ENCODE results near the gene HIC2. TPM values are rescaled to one million over a fixed set of nuclear protein-coding genes. Genes with fewer than 3 reads are reported as not detected.
"Not testable (repeated sequence)": the region's sequence is repeated elsewhere in the genome, so short reads cannot be mapped to it uniquely, and the experiment has no call there.

HIC2 gene
- total RNA-seq: 1 to 10 TPM; 4.7 to 7.7 (median 6.5) TPM

DNA sequence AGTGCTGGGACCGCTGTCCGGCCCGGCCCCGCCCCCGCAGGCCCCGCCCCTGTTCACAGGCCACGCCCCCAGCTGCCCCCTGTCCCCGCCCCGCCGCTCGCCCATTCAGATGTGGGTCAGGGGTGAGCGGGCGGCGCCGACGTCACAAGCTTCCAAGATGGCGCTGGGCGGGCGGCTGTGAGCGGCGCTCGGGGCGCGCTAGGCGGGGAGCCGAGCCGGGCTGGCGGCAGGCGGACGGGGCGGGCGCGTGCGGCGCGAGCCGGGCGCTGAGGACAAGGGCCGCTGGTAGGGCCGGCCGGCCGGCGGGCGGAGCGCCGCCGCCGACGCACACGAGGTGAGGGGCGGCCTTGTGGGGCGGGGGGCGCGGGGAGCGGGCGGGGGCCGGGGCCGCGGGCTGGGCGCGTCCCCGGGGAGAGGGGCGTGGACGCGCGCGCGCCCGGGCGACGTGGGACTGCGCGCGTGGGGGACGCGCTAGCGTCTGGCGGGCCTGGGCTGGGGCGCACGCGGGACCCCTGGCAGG lies at the start of gene HIC2:
HIC2 (plus strand) TSS at position 145 of the 520 bp plus-strand sequence. CDS start 25,461 bp downstream, outside the sequence.
- H3K36me3 ChIP-seq; H3K4me1 ChIP-seq; DNase-seq; H3K27ac ChIP-seq; H3K4me3 ChIP-seq (replicated peaks in 1 of 3); H3K9me3 ChIP-seq; H3K27me3 ChIP-seq; intact Hi-C loops (cut with DNase I): not testable (repeated sequence)
- WGBS, 2 donors: no CpG with 5 or more reads among the region's 81 CpGs

DNA sequence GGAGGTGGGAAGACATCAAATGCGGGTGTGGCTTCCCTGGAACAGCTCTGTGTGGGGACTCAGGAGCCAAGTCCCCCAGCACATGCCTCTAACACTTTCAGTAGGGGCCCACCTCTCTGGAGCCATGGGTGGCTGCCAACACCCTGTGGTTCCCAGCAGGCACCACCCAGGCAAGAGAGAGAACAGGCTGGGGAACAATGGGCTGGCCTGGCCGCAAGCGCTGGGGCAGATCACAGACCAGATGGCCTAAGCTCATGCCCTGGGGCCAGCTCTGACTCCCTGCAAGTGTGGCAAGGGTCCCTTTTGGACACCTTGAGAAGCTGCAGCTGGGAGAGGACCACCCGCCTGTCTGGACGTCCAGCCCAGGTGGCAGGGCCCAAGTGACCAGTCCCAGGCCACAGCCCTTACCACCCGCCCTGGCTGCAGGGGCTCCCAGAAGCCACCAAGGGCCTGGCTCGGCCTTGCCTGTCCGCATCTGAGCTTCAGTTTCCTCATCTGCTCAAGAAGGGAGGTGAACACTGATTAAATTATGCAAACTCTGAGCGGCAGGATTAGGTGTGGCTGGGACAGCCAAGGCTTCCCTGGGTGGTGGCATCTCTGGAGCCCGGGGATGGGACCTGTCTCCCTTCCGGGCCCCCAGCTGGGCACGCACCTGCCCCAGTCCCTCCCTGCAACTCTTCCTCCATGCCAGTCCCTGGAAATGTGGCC lies 48.4 kb upstream of the HIC2 start:
- intact Hi-C loops (cut with DNase I); H3K27ac ChIP-seq; H3K36me3 ChIP-seq; H3K27me3 ChIP-seq; H3K4me1 ChIP-seq; H3K9me3 ChIP-seq; H3K4me3 ChIP-seq (replicated peaks in 1 of 3); DNase-seq: not testable (repeated sequence)
- no CpG with 5 or more reads among the region's 12 CpGs for WGBS, 2 donors

DNA sequence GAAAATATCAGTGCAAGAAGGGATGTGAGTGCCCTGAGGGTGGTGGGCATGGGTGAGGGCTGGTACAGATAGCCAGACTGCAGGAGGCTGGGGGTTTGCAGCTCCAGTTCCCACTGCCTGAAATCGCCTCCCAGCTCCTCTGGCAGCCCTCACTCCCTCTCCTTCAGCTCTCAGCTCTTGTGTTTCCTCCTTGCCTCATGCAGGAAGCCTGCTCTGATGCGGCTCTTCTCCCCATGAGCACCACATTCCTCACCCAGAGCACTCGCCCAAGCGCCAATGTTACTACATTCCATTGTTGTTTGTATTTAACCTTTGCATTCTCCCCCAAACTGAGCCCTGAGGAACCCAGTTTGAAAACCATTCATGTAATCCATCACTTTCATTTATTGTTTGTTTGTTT lies 41.3 kb upstream of the HIC2 start:
- DNase-seq; H3K36me3 ChIP-seq; H3K27ac ChIP-seq; intact Hi-C loops (cut with DNase I); H3K4me3 ChIP-seq (replicated peaks in 1 of 3); H3K4me1 ChIP-seq; H3K27me3 ChIP-seq; H3K9me3 ChIP-seq: not testable (repeated sequence)
- no CpG with 5 or more reads among the region's 4 CpGs for WGBS, 2 donors

GRCh38 chr22:21383701-21384467 lies 33.3 kb upstream of the HIC2 start, which contains the start of gene RIMBP3B:
TSS of gene RIMBP3B (plus strand) at chr22:21383751. CDS start at chr22:21383859, 108 bp downstream.
- H3K4me3 ChIP-seq (replicated peaks in 1 of 3); H3K27ac ChIP-seq; H3K36me3 ChIP-seq; H3K9me3 ChIP-seq; DNase-seq; intact Hi-C loops (cut with DNase I); H3K27me3 ChIP-seq; H3K4me1 ChIP-seq: not testable (repeated sequence)
- WGBS, 2 donors: no CpG with 5 or more reads among the region's 91 CpGs

- H3K9me3 ChIP-seq; H3K4me1 ChIP-seq; H3K4me3 ChIP-seq (replicated peaks in 1 of 3); H3K27ac ChIP-seq; H3K36me3 ChIP-seq; intact Hi-C loops (cut with DNase I); DNase-seq; H3K27me3 ChIP-seq: not testable (repeated sequence)
- WGBS, 2 donors: no CpG with 5 or more reads among the region's 79 CpGs
Measured at GRCh38 chr22:21384468-21385357, 32.5 kb upstream of the HIC2 start.

DNA sequence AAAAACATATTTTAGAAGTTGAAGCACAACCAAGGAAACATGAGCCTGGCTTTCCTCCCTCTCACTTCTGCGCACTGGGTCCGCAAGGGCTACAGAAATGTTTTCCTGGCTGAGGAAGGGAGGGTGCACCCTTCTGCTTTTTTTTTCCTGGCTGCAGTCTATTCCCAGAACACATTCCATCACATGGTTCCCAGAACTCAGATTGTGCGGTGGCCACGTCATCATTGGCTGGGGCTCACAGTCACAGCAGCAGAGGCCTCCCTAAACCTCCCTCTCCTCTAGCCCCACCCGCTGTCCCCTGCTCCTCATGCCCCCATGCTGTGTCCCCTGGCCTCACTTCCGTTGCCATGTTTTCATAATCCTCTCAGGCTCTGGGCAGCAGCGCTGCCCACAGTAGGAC lies 27.7 kb upstream of the HIC2 start:
- H3K9me3 ChIP-seq; H3K27me3 ChIP-seq; DNase-seq; intact Hi-C loops (cut with DNase I); H3K4me3 ChIP-seq (replicated peaks in 1 of 3); H3K36me3 ChIP-seq; H3K4me1 ChIP-seq; H3K27ac ChIP-seq: not testable (repeated sequence)
- no CpG with 5 or more reads among the region's 7 CpGs for WGBS, 2 donors

GRCh38 chr22:21390013-21390412 lies 27.2 kb upstream of the HIC2 start:
- H3K36me3 ChIP-seq; H3K4me1 ChIP-seq; H3K4me3 ChIP-seq (replicated peaks in 1 of 3); DNase-seq; H3K27ac ChIP-seq; H3K9me3 ChIP-seq; H3K27me3 ChIP-seq; intact Hi-C loops (cut with DNase I): not testable (repeated sequence)
- WGBS, 2 donors: no CpG with 5 or more reads among the region's 9 CpGs

- H3K27ac ChIP-seq; DNase-seq; H3K4me3 ChIP-seq (replicated peaks in 1 of 3); H3K27me3 ChIP-seq; intact Hi-C loops (cut with DNase I); H3K36me3 ChIP-seq; H3K4me1 ChIP-seq; H3K9me3 ChIP-seq: not testable (repeated sequence)
- WGBS, 2 donors: no CpG with 5 or more reads among the region's 7 CpGs
Measured at GRCh38 chr22:21394613-21395012, 22.6 kb upstream of the HIC2 start.

DNA sequence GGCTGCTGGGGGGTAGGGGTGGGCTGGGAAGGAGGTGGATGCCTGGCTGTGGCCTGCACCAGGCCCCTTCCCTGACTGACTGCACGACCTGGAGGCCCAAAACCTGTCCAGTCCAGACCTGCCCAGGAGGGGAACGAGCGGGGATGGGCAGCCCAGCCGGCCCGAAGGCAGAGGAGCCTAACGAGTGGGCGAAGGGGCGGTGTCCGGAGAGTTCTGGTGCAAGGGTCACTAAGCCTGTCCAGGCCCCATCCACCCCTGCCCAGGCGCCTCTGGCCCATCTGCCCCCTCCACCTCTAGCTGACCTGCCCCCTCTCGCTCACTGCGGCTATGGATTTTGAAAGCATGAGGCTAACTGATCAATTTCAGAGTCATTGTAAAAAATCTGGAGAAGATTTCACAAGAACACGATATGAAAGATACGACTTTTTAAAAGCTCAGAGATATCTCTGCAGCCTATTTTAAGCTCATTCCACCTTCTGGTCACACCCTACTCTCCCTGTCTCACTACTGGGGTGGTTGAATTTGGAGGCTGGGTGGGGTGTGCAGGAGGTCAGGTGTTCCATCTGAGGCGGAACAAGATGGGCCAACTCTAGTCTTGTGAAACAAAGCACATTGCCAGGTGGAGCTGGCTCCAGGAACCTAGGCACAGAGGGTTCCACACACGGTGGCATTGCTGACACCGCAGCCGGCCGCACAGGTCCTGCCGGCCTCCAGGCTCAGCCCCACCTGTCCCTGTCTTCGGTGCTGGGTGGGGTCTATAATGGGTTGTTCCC lies 15.8 kb upstream of the HIC2 start:
- H3K36me3 ChIP-seq; intact Hi-C loops (cut with DNase I); H3K27me3 ChIP-seq; H3K4me1 ChIP-seq; DNase-seq; H3K9me3 ChIP-seq; H3K27ac ChIP-seq; H3K4me3 ChIP-seq (replicated peaks in 1 of 3): not testable (repeated sequence)
- WGBS, 2 donors: no CpG with 5 or more reads among the region's 21 CpGs

DNA sequence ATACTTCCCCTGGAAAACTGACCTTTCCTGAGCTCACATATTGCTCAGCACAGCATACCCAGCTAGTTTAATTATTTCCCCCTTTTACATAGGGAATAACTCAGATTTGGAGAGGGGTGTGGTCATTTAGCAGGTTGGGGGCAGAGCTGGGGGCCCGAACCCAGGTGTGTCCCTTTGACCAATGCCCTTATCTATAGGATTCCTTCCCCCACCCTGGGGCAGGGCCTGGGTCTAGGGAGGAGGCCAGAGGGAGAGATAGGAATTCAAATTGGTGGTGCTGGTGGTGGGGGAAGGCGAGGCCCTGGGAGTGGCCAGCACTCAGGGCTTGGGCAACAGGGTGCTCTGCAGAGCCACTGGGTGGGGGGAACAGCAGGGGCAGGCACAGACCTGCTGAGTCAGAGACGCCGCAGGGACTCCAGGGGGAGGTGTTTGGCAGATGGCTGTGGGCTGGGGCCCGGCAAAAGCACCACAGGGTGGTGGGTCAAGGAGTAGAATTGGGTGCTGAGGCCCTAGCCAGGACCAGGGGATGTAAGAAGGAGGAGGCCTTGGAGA lies 14.3 kb upstream of the HIC2 start:
- H3K27ac ChIP-seq; H3K9me3 ChIP-seq; H3K4me3 ChIP-seq (replicated peaks in 1 of 3); H3K4me1 ChIP-seq; H3K36me3 ChIP-seq; intact Hi-C loops (cut with DNase I); H3K27me3 ChIP-seq; DNase-seq: not testable (repeated sequence)
- 94% methylated on average over 2 of the region's 5 CpGs; no CpG with 5 or more reads in 1 of the 2 donors for WGBS, 2 donors

DNA sequence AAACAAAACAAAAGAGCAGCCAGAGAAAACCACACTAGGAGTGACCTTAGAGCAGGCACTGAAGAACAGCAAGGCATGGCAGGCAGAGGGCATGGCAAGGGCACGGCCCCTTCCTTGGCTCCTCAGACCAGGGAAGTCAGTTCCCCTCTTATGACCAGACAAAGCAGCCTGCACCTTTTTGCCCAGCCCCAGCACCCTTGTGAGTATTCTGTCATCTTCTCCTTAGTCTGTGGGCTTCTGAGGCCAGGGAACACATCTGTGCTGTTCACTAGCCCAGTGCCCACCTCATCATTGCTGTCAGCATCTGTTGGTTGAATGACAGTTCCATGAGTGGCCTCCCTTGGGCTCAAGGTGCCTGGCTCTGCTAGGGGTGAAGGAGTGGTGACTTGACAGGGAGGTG lies 10.0 kb upstream of the HIC2 start:
- H3K27ac ChIP-seq; DNase-seq; H3K27me3 ChIP-seq; intact Hi-C loops (cut with DNase I); H3K4me3 ChIP-seq (replicated peaks in 1 of 3); H3K36me3 ChIP-seq; H3K9me3 ChIP-seq; H3K4me1 ChIP-seq: not testable (repeated sequence)
- WGBS, 2 donors: 100% methylated on average over 1 of the region's 1 CpG
